ENCODE results near the gene MAP3K6.

The MAP3K6 gene

DNA sequence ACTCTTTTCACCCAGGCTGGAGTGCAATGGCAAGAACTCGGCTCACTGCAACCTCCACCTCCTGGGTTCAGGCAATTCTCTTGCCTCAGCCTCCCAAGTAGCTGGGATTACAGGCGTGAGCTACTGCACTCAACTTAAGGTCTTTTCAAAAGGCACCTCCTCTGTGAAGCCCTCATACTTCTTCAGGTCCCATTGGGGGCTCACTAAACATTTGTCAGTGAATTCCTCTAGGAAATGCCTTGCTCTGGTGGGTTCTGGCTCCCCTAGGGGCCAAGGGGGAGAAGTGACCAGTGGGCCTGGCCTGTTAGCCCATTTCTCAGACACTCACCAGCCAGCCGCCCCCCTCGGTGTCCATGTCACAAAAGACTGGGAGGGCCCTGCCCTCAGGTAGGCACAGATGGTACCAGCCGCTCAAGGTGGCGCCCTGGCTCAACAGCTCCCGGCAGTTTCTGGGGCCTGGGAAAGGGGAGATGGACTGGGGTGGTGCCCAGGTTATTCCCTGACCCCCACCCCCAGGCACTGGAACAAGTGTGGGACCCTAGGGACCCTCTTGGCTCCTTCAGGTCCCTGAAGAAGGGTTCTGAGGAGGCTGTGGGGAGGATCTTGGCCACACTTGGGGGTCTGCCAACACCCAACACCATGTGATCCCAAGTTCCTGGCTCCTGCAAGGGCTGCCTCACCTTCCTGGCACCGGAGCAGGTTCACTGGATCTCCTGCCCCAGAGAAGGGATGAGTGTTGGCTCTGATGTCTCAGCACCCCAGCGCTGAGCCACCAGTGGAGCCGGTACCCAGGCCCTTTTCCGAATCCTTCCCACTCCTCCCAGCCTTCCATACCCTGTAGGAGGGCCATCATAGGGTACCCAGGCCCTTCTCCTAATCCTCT, 6.3 kb upstream of the MAP3K6 start:
- no peak for DNase-seq

DNA sequence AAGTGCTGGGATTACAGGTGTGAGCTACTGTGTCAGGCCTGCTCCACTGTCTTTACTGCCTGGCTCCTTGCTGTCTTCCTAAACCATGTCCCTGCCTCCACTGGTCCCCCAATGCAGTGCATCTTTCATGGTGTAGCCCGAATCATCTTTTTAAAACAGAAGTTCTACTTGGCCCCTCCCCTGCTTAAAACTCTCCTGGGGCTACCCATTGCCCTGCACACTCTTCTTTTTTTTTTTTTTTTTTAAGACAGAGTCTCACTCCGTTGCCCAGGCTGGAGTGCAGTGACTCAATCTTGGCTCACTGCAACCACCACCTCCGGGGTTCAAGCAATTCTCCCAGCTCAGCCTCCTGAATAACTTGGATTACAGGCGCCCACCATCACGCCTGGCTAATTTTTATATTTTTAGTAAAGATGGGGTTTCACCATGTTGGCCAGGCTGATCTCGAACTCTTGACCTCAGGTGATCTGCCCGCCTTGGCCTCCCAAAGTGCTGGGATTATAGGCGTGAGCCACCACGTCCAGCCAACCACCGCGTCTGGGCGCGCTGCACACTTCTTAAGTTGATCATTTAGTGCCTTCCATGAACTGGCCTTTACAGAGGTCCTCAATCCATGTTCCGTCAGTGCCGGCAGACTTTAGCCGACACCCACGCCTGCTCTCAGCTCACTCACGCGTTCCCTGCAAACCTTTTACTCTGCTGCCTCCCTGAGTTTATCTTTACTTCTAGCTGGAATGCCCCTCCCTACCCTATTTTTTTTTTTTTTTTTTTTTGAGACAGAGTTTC, 5.5 kb upstream of the MAP3K6 start:
- no peak for DNase-seq

- DNase-seq = no peak
These were observed 2.3 kb upstream of the MAP3K6 start for GRCh38 chr1:27368869-27369582.

- DNase-seq = no peak
These were observed 444 bp upstream of the MAP3K6 start for GRCh38 chr1:27367160-27367650.

DNA sequence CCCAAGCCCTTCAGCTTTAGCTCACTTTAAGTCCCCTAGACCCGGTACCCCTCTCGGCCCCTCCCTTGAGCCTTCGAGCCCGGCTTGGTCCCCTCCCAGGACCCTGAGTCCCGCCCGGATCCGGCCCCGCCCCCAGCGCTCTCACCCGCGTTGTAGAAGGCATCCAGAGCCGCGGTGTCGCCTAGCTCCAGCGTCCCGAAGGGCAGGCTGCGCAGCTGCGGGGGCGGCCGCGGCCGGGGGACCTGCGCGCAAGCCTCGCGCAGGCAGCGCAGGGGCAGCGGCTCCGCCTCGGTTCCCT, 699 bp downstream of the MAP3K6 start:
- DNase-seq = peak; percentile 61 to 71

- peak; percentile 80 to 85 for DNase-seq
These were observed 1.2 kb downstream of the MAP3K6 start for GRCh38 chr1:27365372-27366112.

DNA sequence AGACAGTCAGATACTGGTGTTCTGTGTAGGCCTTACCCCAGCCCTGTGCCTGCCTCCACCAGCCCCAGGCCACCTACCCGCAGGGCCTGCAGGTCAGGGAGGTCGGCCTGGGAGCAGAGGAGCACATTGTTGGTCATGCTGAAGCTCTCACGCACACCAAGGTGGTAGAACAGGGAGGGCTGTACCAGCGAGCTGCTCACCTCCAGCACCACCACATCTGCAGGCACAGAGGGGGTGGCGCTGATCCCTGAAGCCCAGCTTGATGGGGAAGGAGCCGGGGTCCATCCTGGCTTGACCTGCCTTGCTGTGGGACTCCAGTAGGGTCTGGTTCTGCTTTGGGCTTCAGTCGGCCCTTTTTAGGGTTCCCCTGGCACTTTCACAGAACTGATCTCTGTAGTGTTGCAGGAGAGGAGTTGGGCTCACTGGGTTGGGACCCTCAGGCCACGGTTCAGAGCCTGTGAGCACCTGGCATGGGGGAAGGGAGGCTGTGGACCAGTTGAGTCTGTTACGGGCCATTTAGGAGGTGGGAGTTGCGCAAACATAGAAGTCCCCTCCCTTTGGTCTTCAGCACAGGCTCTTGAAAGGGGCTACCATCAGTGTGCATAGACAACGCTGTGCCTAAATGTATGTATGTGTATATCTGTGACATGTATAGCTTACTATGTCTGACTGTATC, 1.9 kb downstream of the MAP3K6 start:
- DNase-seq = no peak

GRCh38 chr1:27363766-27364695, 2.7 kb downstream of the MAP3K6 start:
- DNase-seq = no peak

GRCh38 chr1:27361553-27361952, 5.2 kb downstream of the MAP3K6 start:
- no peak for DNase-seq

DNA sequence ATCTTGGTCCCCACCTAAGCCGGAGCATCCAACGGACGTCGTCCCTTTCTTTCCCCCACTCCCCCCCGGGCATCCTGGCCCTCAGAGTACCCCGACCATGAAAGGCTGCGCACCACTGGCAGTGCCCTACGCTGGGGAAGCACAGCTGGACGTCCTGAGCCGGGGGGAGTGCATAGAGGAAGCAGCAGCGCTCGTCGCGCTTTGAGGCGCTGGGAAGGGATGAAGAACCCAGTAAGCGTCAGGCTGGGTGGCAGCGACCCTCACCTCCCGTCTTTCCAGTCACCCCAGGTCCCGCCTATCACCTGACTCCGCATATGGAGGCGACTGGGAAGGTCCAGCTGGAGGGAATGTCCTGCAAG, 5.7 kb downstream of the MAP3K6 start:
- DNase-seq = no peak

- peak; percentile 35 to 66 for DNase-seq
These were observed 6.4 kb downstream of the MAP3K6 start for GRCh38 chr1:27360159-27361043.

DNA sequence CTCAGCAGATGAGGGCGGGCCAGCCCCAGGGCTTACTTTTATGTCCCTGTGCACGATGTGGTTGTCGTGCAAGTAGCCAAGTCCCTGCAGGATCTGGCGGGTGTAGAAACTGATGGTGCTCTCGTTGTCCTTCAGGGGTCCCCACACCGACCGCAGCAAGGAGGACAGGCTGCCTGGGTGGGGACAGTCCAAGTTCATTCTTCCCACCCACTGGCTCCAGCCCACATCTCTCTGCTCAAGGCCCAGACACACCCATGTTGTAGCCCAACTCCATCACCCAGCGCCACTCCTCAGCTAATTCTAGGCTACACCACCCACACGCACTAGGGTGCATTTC, 7.0 kb downstream of the MAP3K6 start:
- no peak for DNase-seq

- DNase-seq = no peak
These were observed 7.8 kb downstream of the MAP3K6 start for GRCh38 chr1:27358928-27359313.

DNA sequence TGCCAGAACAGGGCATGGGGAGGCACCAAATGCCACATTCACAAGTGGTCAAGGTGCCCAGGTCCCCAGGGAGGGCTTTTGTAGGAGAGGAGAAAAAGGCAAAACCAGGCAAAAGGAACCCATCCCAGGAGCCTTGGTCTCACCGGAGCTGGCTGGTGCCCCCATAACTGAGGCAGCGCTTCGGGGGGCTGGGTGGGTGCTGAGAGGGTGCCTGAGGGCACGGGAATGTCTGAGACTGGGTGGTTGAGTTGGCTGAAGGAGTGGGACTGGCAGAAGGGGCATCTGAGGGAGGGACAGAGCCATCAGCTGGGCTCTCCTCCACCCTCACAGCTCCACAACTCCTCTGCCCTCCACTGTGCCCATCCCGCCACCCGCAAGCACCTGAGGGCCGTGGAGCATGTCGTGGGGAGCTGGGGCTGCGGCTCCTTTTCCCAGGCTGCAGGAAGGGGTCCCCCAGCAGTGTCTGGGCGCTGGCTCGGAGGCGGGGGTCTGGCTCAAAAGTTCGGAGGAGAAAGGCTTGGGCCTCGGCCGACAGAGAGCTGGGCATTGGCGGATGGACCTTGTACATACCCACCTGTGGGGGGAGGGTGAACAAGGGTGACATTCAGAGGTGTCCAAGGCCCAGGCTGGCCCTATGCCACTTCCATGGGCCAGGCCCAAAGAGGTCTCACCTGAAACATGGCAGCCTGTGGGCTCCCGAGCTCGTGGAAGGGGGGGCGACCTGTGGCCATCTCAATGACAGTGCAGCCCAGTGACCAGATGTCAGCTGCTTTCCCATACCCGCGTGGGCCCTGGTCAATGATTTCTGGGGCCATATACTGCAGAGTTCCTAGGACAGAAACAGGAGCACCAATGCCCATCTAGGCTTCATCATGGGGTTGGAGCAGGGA, 8.5 kb downstream of the MAP3K6 start:
- no peak for DNase-seq

GRCh38 chr1:27357281-27358037, 9.3 kb downstream of the MAP3K6 start:
- peak; percentile 85 to 86 for DNase-seq

DNA sequence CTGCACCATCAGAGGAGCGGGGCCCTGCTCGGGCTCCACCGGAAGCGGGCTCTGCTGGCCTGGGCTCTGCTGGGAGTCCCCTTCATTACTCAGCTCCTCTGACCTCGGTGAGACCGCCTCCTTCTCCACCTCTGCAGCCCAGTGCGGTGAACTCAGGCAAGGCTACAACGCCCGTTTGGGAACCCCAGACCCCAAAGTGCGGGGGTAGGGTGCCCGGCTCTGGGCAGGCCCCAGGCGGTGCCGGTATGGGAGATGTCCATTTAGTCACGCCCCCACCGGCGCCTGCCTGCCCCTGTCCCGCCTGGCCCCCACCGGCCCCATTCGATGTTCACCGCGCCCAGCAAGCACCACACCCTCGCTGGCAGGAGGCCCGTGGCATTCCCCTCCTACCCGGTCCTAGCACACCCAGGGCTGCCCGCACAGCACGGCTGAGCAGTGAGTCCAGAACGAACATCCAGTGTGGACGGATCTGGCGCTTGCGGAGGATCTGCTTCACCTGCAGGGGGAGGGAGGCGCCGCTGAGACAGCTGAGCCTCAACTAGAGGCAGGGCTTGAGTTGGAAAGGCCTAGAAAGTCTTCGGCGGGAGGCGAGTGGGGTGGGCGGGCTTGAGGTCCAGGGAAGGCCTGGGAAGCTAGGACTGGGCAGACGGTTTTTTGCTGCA, 10.0 kb downstream of the MAP3K6 start:
- peak; percentile 34 to 57 for DNase-seq

- no peak for DNase-seq
These were observed 10.5 kb downstream of the MAP3K6 start for GRCh38 chr1:27356277-27356618.

DNA sequence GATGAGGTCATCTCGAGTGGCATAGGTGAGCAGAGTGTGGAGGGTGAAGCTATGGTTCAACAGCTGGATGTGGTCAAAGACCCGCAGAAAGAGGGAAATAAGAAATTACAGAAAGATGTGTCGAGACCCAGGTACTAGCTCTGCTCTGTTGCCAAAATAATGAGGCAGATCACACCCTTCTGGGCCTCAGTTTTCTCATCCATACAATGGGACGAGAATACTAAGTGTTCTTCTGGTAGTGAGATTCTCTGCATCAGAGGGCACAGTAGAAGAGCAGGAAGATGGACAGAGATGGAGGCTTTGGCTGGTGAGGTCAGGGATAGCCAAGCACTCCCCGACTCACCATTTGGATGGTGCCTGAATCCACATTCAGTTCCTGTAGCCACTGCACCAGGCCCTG, 11.1 kb downstream of the MAP3K6 start:
- no peak for DNase-seq

Data from CD4-positive, alpha-beta T cell treated with Interleukin-4 for 1 hour (primary cell).